Activated T-helper 1 cell treated with Interleukin-2 at 50 U/mL for 16 hours (primary cell): ENCODE measurements around the gene AHRR.

Source experiments
- DNase-seq: peaks from one replicate; pipeline ENCODE4 v3.0.0-alpha.2; 2020; ENCODE audit warnings: low read depth

Gene AHRR

GRCh38 chr5:416636-416960 is 95.1 kb downstream of the AHRR start:
- no peak for DNase-seq

- no peak for DNase-seq
Measured at GRCh38 chr5:417301-418161, 96.0 kb downstream of the AHRR start.

GRCh38 chr5:418162-419121 is 96.9 kb downstream of the AHRR start:
- DNase-seq, result no peak

DNA sequence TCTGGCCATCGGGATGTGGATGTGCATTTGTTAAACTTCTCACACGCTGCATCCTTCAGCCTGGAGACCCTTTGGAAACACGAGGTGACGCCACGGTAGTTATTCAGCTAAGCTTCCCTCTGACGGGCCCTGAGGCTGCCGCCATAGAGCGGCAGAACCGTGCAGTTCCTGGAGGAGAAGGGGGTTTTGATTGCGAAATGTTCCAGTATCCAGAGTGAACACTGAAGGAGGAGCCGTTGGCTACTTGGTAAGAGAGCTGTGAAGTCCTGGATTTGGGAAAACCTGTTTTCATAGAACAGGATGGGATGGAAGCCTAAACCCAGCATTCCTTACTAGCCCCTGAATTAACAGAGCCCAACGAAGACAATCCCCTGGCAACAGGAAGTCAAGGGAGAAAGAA is 98.5 kb downstream of the AHRR start:
- no peak for DNase-seq

DNA sequence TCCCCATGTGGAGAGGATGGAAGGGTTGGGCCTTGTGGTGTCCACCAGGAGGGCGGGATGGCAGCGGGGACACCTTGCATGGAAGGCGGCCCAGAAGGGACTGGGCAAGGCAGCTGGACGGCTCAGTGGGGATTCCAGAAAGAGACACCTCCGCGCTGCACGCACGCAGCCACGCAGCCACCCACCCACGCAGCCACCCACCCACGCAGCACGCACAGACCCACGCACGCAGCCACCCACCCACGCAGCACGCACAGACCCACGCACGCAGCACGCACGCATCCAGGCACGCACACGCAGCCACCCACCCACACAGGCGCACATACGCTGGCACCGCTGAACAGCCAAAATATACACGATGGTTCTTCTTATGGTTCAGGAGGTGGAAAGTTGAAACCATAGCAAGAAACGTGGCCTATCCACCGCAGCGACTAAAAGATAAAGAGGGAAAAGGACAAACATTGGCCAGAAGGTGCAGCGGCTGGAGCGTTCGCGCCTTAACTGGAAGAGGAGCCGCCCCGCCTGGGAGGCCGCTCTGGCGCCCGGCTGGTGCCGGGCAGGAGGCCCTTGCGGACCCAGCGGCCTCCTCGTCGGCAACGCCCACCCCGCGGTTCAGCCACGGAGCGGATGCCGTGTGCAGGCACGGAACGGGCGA is 99.2 kb downstream of the AHRR start:
- DNase-seq, result no peak

GRCh38 chr5:421287-421880 is 99.9 kb downstream of the AHRR start:
- DNase-seq, result no peak

- DNase-seq, result no peak
Measured at GRCh38 chr5:421901-422300, 100.4 kb downstream of the AHRR start.

DNA sequence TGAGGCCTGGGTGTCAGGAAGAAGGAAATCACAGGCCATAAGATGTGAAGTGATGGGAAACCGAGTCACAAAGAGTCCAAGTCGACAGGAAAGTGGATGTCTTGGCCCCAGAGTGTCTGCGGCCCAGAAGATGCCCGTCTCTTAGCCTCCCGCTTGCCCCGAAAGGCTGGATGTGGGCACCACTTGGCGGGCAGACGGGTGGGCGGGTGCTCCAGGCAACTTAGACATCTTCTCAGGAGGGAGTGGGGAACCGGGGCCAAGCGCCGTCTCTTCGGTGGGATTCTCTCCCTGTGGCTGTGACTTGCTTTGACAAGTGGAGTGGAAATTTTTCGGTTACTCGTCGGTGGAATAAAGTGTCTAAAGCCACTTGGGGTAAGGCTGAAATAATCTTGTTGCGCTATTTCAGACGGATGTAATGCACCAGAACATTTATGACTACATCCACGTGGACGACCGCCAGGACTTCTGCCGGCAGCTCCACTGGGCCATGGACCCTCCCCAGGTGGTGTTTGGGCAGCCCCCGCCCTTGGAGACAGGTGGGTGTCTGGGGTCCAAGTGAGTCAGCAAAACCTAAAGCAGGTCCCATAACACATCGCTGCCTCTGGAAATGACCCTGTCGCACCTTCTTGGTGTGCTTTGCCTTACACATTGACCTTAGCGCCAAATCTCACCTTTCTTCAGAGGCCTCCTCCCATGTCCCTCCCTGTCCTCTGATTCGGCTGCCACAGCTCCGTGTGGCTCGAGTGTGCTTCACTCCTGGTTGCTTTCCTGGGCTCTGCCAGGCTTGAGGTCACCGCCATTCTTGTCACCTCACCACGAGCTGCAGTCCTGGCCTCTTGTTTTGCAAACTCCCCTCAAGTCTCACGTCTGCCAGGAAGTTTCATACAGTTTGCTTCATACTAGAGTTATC is 101.1 kb downstream of the AHRR start:
- DNase-seq, result no peak

DNA sequence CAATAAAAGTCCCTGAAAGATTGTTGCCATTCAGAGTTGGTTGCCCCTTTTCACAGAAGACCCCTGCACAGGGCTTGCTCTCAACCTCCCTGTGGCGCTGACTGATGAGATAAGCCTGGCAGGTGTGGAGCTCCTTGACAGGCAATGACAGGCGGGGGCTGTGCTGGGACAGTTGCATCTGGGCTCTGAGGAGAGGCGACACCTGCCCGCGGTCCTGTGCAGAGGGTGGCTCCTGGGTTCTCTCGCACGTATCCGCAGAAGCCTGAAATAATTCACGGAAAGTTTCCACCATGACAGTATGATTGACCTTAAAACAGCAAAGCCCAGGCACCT is 101.7 kb downstream of the AHRR start:
- no peak for DNase-seq

GRCh38 chr5:423626-424261 is 102.2 kb downstream of the AHRR start:
- no peak for DNase-seq

DNA sequence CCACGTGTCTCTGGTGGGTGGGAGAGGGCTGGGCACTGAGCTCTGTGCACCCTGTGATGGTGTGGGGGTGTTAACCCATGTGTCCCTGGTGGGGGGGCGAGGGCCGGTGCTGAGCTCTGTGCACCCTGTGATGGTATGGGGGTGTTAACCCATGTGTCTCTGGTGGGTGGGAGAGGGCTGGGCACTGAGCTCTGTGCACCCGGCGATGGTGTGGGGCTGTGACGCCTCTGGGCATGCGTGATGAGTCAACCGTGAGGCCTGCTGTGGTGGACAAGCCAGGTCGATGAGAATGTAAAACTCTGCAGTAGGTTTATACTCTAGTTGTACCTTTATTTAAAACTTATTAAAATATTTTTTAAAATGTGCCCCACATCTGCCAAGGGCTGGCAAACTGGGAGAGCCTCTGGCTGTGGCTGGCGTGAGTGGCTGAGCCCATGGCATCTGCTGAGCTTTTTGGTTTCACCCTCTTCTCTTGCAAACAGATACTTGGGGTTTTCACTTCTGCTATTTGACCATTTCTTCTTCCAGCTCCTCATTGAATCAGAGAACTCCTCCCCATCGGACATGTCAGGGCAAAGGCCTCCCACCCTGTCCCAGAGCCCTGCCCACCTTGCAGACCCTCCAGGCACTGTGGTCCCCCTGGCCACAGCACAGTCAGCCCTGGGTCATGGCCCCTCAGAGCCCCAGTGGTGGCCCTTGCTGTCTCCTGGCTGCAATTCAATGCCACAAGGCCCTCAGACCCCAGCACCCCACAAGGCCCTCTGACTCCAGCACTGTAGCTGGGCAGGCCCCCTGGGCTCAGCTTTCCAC is 103.0 kb downstream of the AHRR start:
- no peak for DNase-seq

DNA sequence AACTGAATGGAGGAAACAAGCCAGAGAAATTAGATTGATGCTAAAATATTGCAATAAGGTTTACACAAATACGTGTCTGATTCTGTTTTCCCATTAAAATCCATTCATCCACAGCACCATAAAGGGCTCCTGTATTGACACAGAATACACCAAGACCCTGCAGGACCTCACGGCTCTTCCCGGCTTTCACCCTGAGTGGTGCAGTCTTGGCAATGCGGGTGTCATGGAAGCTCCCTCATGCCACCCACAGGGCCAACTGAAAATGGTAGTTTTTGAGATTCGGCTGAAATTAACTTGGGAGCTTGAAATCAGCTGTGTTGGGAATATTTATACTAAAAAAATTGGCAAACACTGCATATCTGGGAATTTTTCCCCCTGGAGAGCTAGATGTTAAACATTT is 104.2 kb downstream of the AHRR start:
- no peak for DNase-seq

DNA sequence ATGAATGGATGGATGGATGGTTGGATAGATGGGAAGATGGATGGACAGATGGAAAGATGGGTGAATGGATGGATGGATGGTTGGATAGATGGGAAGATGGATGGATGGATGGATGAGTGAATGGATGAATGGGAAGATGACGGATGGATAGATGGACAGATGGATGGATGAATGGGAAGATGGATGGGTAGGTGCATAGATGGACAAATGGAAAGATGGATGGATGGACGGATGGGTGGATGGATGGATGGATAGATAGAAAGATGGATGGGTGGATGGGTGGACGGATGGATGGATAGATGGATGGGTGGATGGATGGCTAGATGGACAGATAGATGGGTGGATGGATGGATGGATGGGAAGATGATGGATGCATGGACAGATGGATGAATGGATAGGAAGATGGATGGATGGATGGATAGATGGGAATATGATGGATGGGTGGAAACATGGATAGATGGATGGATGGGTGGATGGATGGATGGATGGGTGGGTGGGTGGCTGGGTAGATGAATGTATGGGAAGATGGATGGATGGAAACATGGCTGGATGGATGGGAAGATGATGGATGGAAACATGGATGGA is 105.0 kb downstream of the AHRR start:
- DNase-seq, result no peak

- DNase-seq, result no peak
Measured at GRCh38 chr5:427415-428087, 106.0 kb downstream of the AHRR start.

DNA sequence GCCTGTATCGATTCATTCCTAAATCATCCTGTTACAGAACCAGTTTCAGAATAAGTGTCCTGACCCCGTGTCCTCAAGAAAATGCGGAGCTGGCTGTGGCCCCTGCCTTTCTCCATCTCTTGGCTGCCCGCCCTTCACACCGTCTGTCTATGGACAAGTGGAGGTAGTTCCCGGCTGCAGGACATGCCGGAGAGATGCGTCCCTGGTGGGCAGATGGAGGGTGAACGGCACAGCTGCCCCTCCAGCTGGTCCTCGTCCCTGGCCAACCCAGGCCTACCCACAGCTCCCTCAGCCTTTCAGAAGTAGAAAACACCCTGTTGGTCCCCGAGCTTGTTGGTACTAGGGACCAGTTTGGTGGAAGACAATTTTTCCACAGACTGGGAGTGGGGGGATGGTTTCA is 106.7 kb downstream of the AHRR start:
- DNase-seq, result no peak

- no peak for DNase-seq
Measured at GRCh38 chr5:428754-429452, 107.4 kb downstream of the AHRR start.

GRCh38 chr5:429453-430188 is 108.1 kb downstream of the AHRR start:
- no peak for DNase-seq
